ENCODE data around the gene SEC14L2. TPM values are rescaled to one million over a fixed set of nuclear protein-coding genes. Genes with fewer than 3 reads are reported as not detected.

The SEC14L2 gene
- total RNA-seq, 1 experiment from 2014 or later, result 3.9 TPM

GRCh38 chr22:30436196-30436595 is 39.4 kb downstream of the SEC14L2 start (continued):
- TF ChIP-seq, protein P1, sequence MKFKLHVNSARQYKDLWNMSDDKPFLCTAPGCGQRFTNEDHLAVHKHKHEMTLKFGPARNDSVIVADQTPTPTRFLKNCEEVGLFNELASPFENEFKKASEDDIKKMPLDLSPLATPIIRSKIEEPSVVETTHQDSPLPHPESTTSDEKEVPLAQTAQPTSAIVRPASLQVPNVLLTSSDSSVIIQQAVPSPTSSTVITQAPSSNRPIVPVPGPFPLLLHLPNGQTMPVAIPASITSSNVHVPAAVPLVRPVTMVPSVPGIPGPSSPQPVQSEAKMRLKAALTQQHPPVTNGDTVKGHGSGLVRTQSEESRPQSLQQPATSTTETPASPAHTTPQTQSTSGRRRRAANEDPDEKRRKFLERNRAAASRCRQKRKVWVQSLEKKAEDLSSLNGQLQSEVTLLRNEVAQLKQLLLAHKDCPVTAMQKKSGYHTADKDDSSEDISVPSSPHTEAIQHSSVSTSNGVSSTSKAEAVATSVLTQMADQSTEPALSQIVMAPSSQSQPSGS (CRISPR knock-in tag; IDR thresholded peaks at IDR 0.05; ENCODE audit: borderline replicate concordance, low read depth), result no peak
- TF ChIP-seq, protein P2, sequence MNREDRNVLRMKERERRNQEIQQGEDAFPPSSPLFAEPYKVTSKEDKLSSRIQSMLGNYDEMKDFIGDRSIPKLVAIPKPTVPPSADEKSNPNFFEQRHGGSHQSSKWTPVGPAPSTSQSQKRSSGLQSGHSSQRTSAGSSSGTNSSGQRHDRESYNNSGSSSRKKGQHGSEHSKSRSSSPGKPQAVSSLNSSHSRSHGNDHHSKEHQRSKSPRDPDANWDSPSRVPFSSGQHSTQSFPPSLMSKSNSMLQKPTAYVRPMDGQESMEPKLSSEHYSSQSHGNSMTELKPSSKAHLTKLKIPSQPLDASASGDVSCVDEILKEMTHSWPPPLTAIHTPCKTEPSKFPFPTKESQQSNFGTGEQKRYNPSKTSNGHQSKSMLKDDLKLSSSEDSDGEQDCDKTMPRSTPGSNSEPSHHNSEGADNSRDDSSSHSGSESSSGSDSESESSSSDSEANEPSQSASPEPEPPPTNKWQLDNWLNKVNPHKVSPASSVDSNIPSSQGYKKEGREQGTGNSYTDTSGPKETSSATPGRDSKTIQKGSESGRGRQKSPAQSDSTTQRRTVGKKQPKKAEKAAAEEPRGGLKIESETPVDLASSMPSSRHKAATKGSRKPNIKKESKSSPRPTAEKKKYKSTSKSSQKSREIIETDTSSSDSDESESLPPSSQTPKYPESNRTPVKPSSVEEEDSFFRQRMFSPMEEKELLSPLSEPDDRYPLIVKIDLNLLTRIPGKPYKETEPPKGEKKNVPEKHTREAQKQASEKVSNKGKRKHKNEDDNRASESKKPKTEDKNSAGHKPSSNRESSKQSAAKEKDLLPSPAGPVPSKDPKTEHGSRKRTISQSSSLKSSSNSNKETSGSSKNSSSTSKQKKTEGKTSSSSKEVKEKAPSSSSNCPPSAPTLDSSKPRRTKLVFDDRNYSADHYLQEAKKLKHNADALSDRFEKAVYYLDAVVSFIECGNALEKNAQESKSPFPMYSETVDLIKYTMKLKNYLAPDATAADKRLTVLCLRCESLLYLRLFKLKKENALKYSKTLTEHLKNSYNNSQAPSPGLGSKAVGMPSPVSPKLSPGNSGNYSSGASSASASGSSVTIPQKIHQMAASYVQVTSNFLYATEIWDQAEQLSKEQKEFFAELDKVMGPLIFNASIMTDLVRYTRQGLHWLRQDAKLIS (CRISPR knock-in tag; IDR thresholded peaks at IDR 0.05; ENCODE audit: borderline replicate concordance), result no peak

GRCh38 chr22:30438559-30438958 is 41.7 kb downstream of the SEC14L2 start:
- ChIA-PET CTCF (no interaction called here), POLR2A (no interaction called here)
- H3K4me3 Mint-ChIP-seq, result no peak overlapping the region
- peaks cover 21% of the 10 kb centered on the region for H3K27me3 Mint-ChIP-seq (ENCODE audit: low read depth)
- no peak overlapping the region for H3K27ac Mint-ChIP-seq
- peaks cover 29% of the 10 kb centered on the region for H3K9me3 Mint-ChIP-seq
- DNase-seq (ENCODE audit: low spot score) (no peak), ATAC-seq (no peak)
- TF ChIP-seq, protein P3, sequence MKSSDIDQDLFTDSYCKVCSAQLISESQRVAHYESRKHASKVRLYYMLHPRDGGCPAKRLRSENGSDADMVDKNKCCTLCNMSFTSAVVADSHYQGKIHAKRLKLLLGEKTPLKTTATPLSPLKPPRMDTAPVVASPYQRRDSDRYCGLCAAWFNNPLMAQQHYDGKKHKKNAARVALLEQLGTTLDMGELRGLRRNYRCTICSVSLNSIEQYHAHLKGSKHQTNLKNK (CRISPR knock-in tag; IDR thresholded peaks at IDR 0.05), result no peak
- TF ChIP-seq FOXP4 (CRISPR knock-in tag; IDR thresholded peaks at IDR 0.05) (no peak), ZNF317 (CRISPR knock-in tag; IDR thresholded peaks at IDR 0.05; ENCODE audit: borderline replicate concordance, low read depth) (no peak), MXD4 (CRISPR knock-in tag; IDR thresholded peaks at IDR 0.05; ENCODE audit: borderline replicate concordance) (no peak), CDX4 (CRISPR knock-in tag; IDR thresholded peaks at IDR 0.05; ENCODE audit: borderline replicate concordance) (no peak), E2F1 (CRISPR knock-in tag; IDR thresholded peaks at IDR 0.05) (no peak), SP1 (CRISPR knock-in tag; conservative IDR thresholded peaks at IDR 0.05) (no peak), ZNF219 (CRISPR knock-in tag; IDR thresholded peaks at IDR 0.05; ENCODE audit: borderline replicate concordance) (no peak), ATF3 (CRISPR knock-in tag; conservative IDR thresholded peaks at IDR 0.05) (no peak)
- TF ChIP-seq, protein P4, sequence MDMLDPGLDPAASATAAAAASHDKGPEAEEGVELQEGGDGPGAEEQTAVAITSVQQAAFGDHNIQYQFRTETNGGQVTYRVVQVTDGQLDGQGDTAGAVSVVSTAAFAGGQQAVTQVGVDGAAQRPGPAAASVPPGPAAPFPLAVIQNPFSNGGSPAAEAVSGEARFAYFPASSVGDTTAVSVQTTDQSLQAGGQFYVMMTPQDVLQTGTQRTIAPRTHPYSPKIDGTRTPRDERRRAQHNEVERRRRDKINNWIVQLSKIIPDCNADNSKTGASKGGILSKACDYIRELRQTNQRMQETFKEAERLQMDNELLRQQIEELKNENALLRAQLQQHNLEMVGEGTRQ (CRISPR knock-in tag; IDR thresholded peaks at IDR 0.05), result no peak
- TF ChIP-seq, protein P5, sequence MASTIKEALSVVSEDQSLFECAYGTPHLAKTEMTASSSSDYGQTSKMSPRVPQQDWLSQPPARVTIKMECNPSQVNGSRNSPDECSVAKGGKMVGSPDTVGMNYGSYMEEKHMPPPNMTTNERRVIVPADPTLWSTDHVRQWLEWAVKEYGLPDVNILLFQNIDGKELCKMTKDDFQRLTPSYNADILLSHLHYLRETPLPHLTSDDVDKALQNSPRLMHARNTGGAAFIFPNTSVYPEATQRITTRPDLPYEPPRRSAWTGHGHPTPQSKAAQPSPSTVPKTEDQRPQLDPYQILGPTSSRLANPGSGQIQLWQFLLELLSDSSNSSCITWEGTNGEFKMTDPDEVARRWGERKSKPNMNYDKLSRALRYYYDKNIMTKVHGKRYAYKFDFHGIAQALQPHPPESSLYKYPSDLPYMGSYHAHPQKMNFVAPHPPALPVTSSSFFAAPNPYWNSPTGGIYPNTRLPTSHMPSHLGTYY (CRISPR knock-in tag; IDR thresholded peaks at IDR 0.05), result no peak
- peaks cover 9% of the 10 kb centered on the region for H3K4me1 Mint-ChIP-seq
- H3K36me3 Mint-ChIP-seq, result peaks cover 12% of the 10 kb centered on the region
